A673 (cell line): ENCODE results near the gene IGFL2.

Source experiments
- CTCF ChIP-seq: fragments of 300-800, 200-600 bp; sonication (generic); conservative IDR thresholded peaks from 2 replicates; pipeline ENCODE4 v1.5.1; 2017; ENCODE audit warnings: low read depth, mild to moderate bottlenecking, antibody characterized with exemption, low read length, moderate library complexity, mixed read lengths
- EZH2 ChIP-seq: fragments of 200-600 bp; sonication (generic); IDR thresholded peaks from 2 replicates; pipeline ENCODE4 v1.6.1; 2017; ENCODE audit warnings: borderline replicate concordance, low read depth, mild to moderate bottlenecking, mixed read lengths, antibody characterized with exemption, low read length; ENCODE audit not compliant: poor library complexity, severe bottlenecking

- TF ChIP-seq CTCF, result no peak
- no peak for TF ChIP-seq EZH2
Measured at GRCh38 chr19:46155237-46155636, 7.2 kb downstream of the IGFL2 start.
